NCI-H510A treated with DMSO at 0.1 percent for 48 hours (cell line): ENCODE measurements around the gene RNF220.

Source experiments
- DNase-seq: peaks from one replicate; lab custom pipeline; 2025; lab: John Stamatoyannopoulos, UW

The RNF220 gene

GRCh38 chr1:44587796-44588460, 182.9 kb downstream of the RNF220 start:
- DNase-seq = no peak

GRCh38 chr1:44588551-44589210, 183.6 kb downstream of the RNF220 start:
- DNase-seq = no peak

- no peak for DNase-seq
These were observed 185.4 kb downstream of the RNF220 start for GRCh38 chr1:44590475-44590874.

GRCh38 chr1:44591381-44591780, 186.3 kb downstream of the RNF220 start:
- DNase-seq = no peak

GRCh38 chr1:44592208-44593145, 187.4 kb downstream of the RNF220 start:
- no peak for DNase-seq

- no peak for DNase-seq
These were observed 189.3 kb downstream of the RNF220 start for GRCh38 chr1:44594353-44594752.

GRCh38 chr1:44594871-44595735, 190.0 kb downstream of the RNF220 start:
- peak; percentile 70 for DNase-seq

- DNase-seq = no peak
These were observed 191.5 kb downstream of the RNF220 start for GRCh38 chr1:44596511-44596910.

GRCh38 chr1:44598167-44598566, 193.1 kb downstream of the RNF220 start:
- DNase-seq = no peak

- DNase-seq = peak; percentile 60
These were observed 197.9 kb downstream of the RNF220 start for GRCh38 chr1:44602634-44603628.

- DNase-seq = peak; percentile 94
These were observed 198.7 kb downstream of the RNF220 start for GRCh38 chr1:44603718-44604117.

GRCh38 chr1:44604157-44604955, 199.3 kb downstream of the RNF220 start:
- peak; percentile 81 for DNase-seq

- no peak for DNase-seq
These were observed 201.0 kb downstream of the RNF220 start for GRCh38 chr1:44605914-44606615.

- no peak for DNase-seq
These were observed 201.7 kb downstream of the RNF220 start for GRCh38 chr1:44606701-44607281.

- no peak for DNase-seq
These were observed 203.1 kb downstream of the RNF220 start for GRCh38 chr1:44608141-44608540.

- peak; percentile 17 for DNase-seq
These were observed 204.3 kb downstream of the RNF220 start for GRCh38 chr1:44609412-44609767.

GRCh38 chr1:44609768-44610526, 204.9 kb downstream of the RNF220 start:
- no peak for DNase-seq
